ENCODE results near the gene HTR3B. TPM values are rescaled to one million over a fixed set of nuclear protein-coding genes. Genes with fewer than 3 reads are reported as not detected.

The HTR3B gene
- not detected for polyA plus RNA-seq (2013, experiment 1 of 2)
- polyA plus RNA-seq (2013, experiment 2 of 2) = not detected

DNA sequence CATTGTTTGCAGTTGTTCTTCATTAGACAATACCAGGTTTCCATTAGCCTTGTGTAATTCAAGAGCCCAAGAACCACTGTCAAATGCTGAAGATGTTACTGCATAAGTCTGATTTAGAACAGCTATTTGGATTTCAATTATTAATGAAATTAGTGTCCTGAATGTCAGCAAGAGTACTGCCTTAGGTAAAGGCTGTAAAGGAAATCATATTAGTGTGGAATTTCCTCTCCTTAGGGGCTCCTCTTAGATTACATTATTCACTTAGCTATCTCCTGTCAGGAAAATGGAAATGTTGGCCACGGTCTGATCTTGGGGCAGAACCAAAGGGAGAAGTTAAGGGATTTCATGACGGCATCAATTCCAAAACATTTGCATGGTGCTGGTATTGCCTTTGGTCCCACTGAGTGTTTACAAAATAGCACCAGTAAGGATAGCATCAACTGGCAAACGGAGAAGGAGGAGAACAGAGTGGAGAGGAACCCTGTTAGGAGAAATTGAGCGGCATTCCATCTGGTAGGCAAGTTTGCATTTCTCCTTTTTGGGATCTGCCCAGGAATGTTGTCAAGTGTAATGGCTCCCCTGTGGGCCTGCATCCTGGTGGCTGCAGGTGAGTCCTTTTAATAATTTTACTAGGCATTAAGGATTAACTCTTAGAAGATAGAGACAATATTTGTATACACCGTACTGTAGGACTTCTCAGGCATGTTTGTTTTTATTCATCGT, at the start of gene HTR3B:
TSS of gene HTR3B (plus strand) at position 418 of the 723 bp plus-strand sequence. CDS start at position 556, 138 bp downstream.
- Histone ChIP-seq H3K4me3 (ENCODE audit: low read length) (no peak within 1 kb of the TSS), H3K27me3 (ENCODE audit: insufficient read depth, low read length) (no peaks in the 10 kb centered on the region), H3K9ac (ENCODE audit: low read depth, low read length) (no peak within 1 kb of the TSS), H3K36me3 (ENCODE audit: insufficient read depth, low read length) (no peaks in the 10 kb centered on the region), H3K9me3 (ENCODE audit: insufficient read depth, low read depth, low read length) (no peaks in the 10 kb centered on the region), H3K27ac (ENCODE audit: low read depth, low read length) (no peak within 1 kb of the TSS), H3K4me1 (ENCODE audit: insufficient read depth, low read length) (peaks cover 18% of the 10 kb centered on the region; the same call in 1 of the 2 replicates)
- WGBS = 66% methylated on average over 6 of the region's 6 CpGs

DNA sequence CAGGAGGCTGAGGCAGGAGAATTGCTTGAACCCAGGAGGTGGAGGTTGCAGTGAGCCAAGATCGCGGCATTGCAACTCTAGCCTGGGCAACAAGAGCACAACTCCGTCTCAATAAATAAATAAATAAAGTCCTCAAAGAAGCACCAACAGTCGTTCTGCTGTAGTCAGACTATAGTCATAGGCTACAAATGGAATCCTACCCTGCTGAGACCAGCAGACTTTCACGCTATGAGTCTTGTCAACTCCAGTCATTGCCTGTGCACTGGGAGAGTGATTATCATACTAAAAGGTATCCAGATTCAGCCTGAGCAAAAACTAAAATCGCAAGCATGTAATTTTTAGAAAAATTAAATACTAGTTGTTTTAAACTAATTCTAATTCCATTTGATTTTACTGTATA, 48.8 kb upstream of the HTR3B start:
- H3K4me3 ChIP-seq (ENCODE audit: low read length) = no peak overlapping the region
- no peak overlapping the region for H3K9ac ChIP-seq (ENCODE audit: low read depth, low read length)
- no peaks in the 10 kb centered on the region for H3K9me3 ChIP-seq (ENCODE audit: insufficient read depth, low read depth, low read length)
- WGBS = 87% methylated on average over 5 of the region's 6 CpGs
- peaks cover 56% of the 10 kb centered on the region for H3K4me1 ChIP-seq (ENCODE audit: insufficient read depth, low read length)
- no peak overlapping the region for H3K27ac ChIP-seq (ENCODE audit: low read depth, low read length)
- no peaks in the 10 kb centered on the region for H3K27me3 ChIP-seq (ENCODE audit: insufficient read depth, low read length)
- H3K36me3 ChIP-seq (ENCODE audit: insufficient read depth, low read length) = peaks cover 27% of the 10 kb centered on the region

DNA sequence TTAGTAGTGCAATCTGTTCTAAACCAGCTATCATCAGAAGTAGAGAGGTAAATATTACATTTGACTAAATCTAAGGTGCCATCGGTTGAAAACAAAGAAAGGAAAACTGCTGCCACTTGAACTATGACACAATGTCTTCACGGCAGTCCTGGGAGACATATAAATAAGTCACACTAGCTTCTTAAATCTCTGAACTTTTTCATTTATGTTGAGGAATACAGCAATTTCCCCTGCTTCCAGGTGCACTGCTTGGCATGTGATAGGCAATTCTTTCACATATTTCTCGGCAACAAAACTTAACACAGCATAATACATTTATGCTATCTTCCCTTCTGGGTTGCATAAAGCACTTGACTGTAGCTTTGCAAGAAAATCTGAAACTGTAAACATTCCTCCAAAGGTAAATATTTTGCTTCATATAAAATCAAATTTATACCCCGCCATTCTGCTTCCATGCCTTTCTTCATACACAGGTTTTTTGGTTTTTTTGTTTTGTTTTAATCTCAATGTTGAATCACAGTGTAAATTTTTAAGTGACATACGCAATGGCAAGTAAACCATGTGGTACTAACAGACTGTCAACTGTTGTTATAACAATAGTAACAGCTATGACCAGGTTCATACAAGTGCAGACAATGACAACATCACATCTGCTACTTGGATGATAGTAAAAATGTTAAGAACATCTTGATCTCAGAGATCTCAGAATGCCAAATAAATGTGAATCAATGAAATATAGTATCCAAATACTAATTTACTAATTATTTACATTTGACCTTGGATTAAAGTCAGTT, 47.4 kb upstream of the HTR3B start:
- Histone ChIP-seq H3K36me3 (ENCODE audit: insufficient read depth, low read length) (peaks cover 15% of the 10 kb centered on the region), H3K4me1 (ENCODE audit: insufficient read depth, low read length) (peaks cover 61% of the 10 kb centered on the region), H3K9ac (ENCODE audit: low read depth, low read length) (no peak overlapping the region), H3K4me3 (ENCODE audit: low read length) (no peak overlapping the region), H3K27me3 (ENCODE audit: insufficient read depth, low read length) (no peaks in the 10 kb centered on the region), H3K9me3 (ENCODE audit: insufficient read depth, low read depth, low read length) (no peaks in the 10 kb centered on the region), H3K27ac (ENCODE audit: low read depth, low read length) (no peak overlapping the region)
- WGBS = 97% methylated on average over 5 of the region's 5 CpGs

DNA sequence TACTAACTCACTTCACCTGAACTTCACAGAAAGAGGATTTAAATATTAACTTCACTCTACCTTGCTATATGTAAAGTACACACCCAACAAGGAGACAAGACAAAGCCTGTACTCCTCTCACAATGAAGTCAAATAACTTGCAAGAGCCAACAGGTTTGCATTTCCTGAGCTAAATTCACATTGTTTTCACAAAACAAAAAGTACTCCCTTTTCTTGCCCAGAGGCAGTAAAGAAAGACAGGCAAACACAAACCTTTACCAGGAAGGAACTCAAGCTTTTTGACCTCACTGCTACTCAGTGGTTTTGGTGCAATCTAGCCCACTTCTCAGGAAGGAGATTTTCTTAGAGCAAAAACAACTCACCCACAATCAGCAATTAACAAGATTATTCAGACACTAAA, 44.9 kb upstream of the HTR3B start:
- peak overlapping the region; percentile 9 for H3K9ac ChIP-seq (ENCODE audit: low read depth, low read length)
- no peaks in the 10 kb centered on the region for H3K27me3 ChIP-seq (ENCODE audit: insufficient read depth, low read length)
- no peaks in the 10 kb centered on the region for H3K9me3 ChIP-seq (ENCODE audit: insufficient read depth, low read depth, low read length)
- peaks cover 62% of the 10 kb centered on the region for H3K4me1 ChIP-seq (ENCODE audit: insufficient read depth, low read length)
- H3K4me3 ChIP-seq (ENCODE audit: low read length) = no peak overlapping the region
- peaks cover 5% of the 10 kb centered on the region; the same call in 1 of the 2 replicates for H3K36me3 ChIP-seq (ENCODE audit: insufficient read depth, low read length)
- H3K27ac ChIP-seq (ENCODE audit: low read depth, low read length) = peak overlapping the region; percentile 90

- Histone ChIP-seq H3K4me1 (ENCODE audit: insufficient read depth, low read length) (peaks cover 39% of the 10 kb centered on the region), H3K4me3 (ENCODE audit: low read length) (no peak overlapping the region), H3K36me3 (ENCODE audit: insufficient read depth, low read length) (peaks cover 26% of the 10 kb centered on the region), H3K9me3 (ENCODE audit: insufficient read depth, low read depth, low read length) (no peaks in the 10 kb centered on the region), H3K9ac (ENCODE audit: low read depth, low read length) (peak overlapping the region; percentile 19; the same call in 1 of the 2 replicates), H3K27ac (ENCODE audit: low read depth, low read length) (peak overlapping the region; percentile 21; the same call in 1 of the 2 replicates), H3K27me3 (ENCODE audit: insufficient read depth, low read length) (no peaks in the 10 kb centered on the region)
- 11% methylated on average over 5 of the region's 5 CpGs for WGBS
Observed at GRCh38 chr11:113862435-113862834, 42.2 kb upstream of the HTR3B start.

- H3K9me3 ChIP-seq (ENCODE audit: insufficient read depth, low read depth, low read length) = no peaks in the 10 kb centered on the region
- peaks cover 30% of the 10 kb centered on the region for H3K4me1 ChIP-seq (ENCODE audit: insufficient read depth, low read length)
- peaks cover 44% of the 10 kb centered on the region for H3K36me3 ChIP-seq (ENCODE audit: insufficient read depth, low read length)
- H3K4me3 ChIP-seq (ENCODE audit: low read length) = no peak overlapping the region
- H3K9ac ChIP-seq (ENCODE audit: low read depth, low read length) = no peak overlapping the region
- H3K27me3 ChIP-seq (ENCODE audit: insufficient read depth, low read length) = no peaks in the 10 kb centered on the region
- H3K27ac ChIP-seq (ENCODE audit: low read depth, low read length) = no peak overlapping the region
- 99% methylated on average over 3 of the region's 3 CpGs for WGBS
Observed at GRCh38 chr11:113864410-113864809, 40.2 kb upstream of the HTR3B start.

DNA sequence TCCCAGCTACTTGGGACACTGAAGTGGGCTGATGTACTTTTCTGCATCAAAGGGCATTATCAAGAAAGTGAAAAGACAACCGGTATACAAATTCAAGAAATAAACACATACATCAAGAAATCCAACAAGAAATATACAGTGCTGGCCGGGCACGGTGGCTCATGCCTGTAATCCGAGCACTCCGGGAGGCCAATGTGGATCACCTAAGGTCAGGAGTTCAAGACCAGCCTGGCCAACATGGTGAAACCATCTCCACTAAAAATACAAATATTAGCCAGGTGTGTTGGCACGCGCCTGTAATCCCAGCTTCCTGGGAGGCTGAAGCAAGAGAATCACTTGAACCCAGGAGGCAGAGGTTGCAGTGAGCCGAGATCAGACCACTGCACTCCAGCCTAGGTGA, 38.7 kb upstream of the HTR3B start:
- peaks cover 21% of the 10 kb centered on the region for H3K4me1 ChIP-seq (ENCODE audit: insufficient read depth, low read length)
- no peaks in the 10 kb centered on the region for H3K27me3 ChIP-seq (ENCODE audit: insufficient read depth, low read length)
- H3K9ac ChIP-seq (ENCODE audit: low read depth, low read length) = no peak overlapping the region
- H3K4me3 ChIP-seq (ENCODE audit: low read length) = no peak overlapping the region
- 93% methylated on average over 8 of the region's 8 CpGs for WGBS
- peaks cover 53% of the 10 kb centered on the region for H3K36me3 ChIP-seq (ENCODE audit: insufficient read depth, low read length)
- no peaks in the 10 kb centered on the region for H3K9me3 ChIP-seq (ENCODE audit: insufficient read depth, low read depth, low read length)
- H3K27ac ChIP-seq (ENCODE audit: low read depth, low read length) = no peak overlapping the region

DNA sequence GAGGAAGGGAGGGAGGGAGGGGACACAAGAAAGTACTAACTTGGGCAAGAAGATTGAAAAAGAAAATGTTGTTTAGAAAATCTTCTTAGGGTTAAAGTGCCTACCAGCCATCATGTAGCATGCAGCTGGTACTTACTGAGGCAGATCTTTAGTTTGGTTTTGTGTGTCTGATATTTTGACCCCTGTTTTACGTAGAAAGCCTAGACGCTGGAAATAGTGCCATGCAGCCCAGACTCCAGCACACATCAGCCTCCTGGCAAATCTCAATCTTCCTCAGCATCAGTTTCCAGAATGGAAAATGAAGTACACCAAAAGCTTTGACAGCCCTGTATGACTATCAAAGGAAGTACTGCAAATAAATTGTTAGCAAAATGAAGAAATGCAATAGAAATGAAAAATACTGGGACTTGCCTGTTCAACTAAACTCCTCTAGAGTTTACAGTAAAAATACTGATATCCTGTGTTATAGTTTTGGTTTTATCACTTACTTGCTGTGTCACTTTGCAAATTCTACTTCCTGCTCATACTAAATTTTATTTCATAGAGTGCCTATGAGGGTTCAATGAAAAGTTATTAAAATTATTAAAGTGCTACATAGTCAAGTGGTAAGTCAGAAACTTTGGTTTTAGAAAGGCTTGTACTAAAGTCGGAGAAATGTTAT, 36.6 kb upstream of the HTR3B start:
- no peaks in the 10 kb centered on the region for H3K9me3 ChIP-seq (ENCODE audit: insufficient read depth, low read depth, low read length)
- no peak overlapping the region for H3K9ac ChIP-seq (ENCODE audit: low read depth, low read length)
- H3K27ac ChIP-seq (ENCODE audit: low read depth, low read length) = no peak overlapping the region
- no peaks in the 10 kb centered on the region for H3K27me3 ChIP-seq (ENCODE audit: insufficient read depth, low read length)
- peaks cover 72% of the 10 kb centered on the region for H3K36me3 ChIP-seq (ENCODE audit: insufficient read depth, low read length)
- H3K4me1 ChIP-seq (ENCODE audit: insufficient read depth, low read length) = peaks cover 14% of the 10 kb centered on the region
- WGBS = 93% methylated on average over 3 of the region's 3 CpGs
- H3K4me3 ChIP-seq (ENCODE audit: low read length) = no peak overlapping the region

DNA sequence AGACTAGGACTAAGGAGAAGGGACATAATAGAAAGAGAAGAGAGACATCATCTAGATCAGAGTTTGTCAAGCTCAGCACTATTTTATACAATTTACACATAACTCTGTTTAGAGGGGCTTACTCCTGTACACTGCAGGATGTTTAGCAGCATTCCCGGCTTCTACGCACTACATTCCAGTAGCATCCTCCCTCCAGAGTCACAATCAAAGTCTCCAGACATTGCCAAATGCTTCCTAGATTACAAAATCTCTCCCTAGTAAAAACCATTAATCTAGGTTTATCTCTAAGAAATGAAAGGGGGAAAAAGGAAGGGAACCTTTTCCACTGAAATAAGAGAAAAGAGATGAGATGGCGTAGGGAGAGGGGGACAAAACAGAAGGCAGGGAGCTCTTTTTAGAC, 33.3 kb upstream of the HTR3B start:
- no peak overlapping the region for H3K27ac ChIP-seq (ENCODE audit: low read depth, low read length)
- peaks cover 26% of the 10 kb centered on the region for H3K4me1 ChIP-seq (ENCODE audit: insufficient read depth, low read length)
- H3K9ac ChIP-seq (ENCODE audit: low read depth, low read length) = no peak overlapping the region
- WGBS = 93% methylated on average over 3 of the region's 3 CpGs
- H3K4me3 ChIP-seq (ENCODE audit: low read length) = no peak overlapping the region
- no peaks in the 10 kb centered on the region for H3K27me3 ChIP-seq (ENCODE audit: insufficient read depth, low read length)
- no peaks in the 10 kb centered on the region for H3K9me3 ChIP-seq (ENCODE audit: insufficient read depth, low read depth, low read length)
- H3K36me3 ChIP-seq (ENCODE audit: insufficient read depth, low read length) = peaks cover 57% of the 10 kb centered on the region

DNA sequence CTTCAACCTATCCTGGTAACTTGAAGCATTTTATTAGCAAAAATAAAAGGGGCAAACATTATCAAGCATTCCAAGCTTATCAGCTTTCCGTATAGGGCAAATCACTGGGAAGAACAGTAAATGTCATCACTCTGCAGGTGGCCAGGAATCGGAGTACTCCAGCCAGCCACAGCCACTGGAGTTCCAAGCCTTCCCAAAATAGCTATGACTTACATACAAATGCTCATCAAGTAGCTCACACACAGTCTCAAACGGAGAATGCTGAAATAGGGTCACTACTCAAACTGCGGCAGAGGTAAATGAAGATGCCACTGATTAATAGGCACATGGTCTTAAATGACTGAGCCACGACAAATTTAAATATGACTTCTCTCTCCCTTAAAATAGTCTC, 31.4 kb upstream of the HTR3B start:
- Histone ChIP-seq H3K27me3 (ENCODE audit: insufficient read depth, low read length) (no peaks in the 10 kb centered on the region), H3K27ac (ENCODE audit: low read depth, low read length) (peak overlapping the region; percentile 11; the same call in 1 of the 2 replicates), H3K9ac (ENCODE audit: low read depth, low read length) (no peak overlapping the region), H3K9me3 (ENCODE audit: insufficient read depth, low read depth, low read length) (no peaks in the 10 kb centered on the region), H3K4me3 (ENCODE audit: low read length) (peak overlapping the region; percentile 97), H3K4me1 (ENCODE audit: insufficient read depth, low read length) (peaks cover 30% of the 10 kb centered on the region), H3K36me3 (ENCODE audit: insufficient read depth, low read length) (peaks cover 39% of the 10 kb centered on the region)
- WGBS = 18% methylated on average over 5 of the region's 5 CpGs

DNA sequence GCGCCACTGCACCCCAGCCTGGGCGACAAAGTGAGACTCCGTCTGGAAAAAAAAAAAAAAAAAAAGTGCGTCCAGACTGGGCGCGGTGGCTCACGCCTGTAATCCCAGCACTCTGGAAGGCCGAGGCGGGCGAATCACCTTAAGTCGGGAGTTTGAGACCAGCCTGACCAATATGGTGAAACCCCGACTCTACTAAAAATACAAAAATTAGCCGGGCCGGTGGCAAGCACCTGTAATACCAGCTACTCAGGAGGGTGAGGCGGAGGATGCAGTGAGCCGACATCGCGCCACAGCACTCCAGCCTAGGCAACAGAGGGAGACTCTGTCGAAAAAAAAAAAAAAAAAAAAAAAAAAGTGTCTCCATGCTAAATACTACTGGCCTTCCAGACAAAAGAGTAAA, 30.5 kb upstream of the HTR3B start:
- no peaks in the 10 kb centered on the region for H3K27me3 ChIP-seq (ENCODE audit: insufficient read depth, low read length)
- peak overlapping the region; percentile 97 for H3K4me3 ChIP-seq (ENCODE audit: low read length)
- peaks cover 30% of the 10 kb centered on the region for H3K4me1 ChIP-seq (ENCODE audit: insufficient read depth, low read length)
- WGBS = 23% methylated on average over 18 of the region's 19 CpGs
- peaks cover 32% of the 10 kb centered on the region for H3K36me3 ChIP-seq (ENCODE audit: insufficient read depth, low read length)
- peak overlapping the region; percentile 83 for H3K9ac ChIP-seq (ENCODE audit: low read depth, low read length)
- H3K27ac ChIP-seq (ENCODE audit: low read depth, low read length) = no peak overlapping the region
- no peaks in the 10 kb centered on the region for H3K9me3 ChIP-seq (ENCODE audit: insufficient read depth, low read depth, low read length)

Measured in HUES64 (cell line).